IMR-90 (cell line): Measurements from ENCODE around the gene KRI1.

Experiments
- BHLHE40 ChIP-seq: fragments of 150-350 bp; IDR thresholded peaks from 2 replicates; pipeline ENCODE4 v1.6.1; 2016; ENCODE audit warnings: mild to moderate bottlenecking, low read depth, low read length
- CEBPB ChIP-seq: IDR thresholded peaks from 2 replicates; pipeline ENCODE4 v1.6.1; 2012; ENCODE audit warnings: low read depth, low read length, improper control_type of control experiment
- CHD1 ChIP-seq: IDR thresholded peaks from 2 replicates; pipeline ENCODE4 v1.6.1; 2012; ENCODE audit warnings: low read depth, low read length, improper control_type of control experiment
- CTCF ChIP-seq: conservative IDR thresholded peaks from 2 replicates; pipeline ENCODE4 v1.5.1; 2012; ENCODE audit warnings: mild to moderate bottlenecking, low read depth, low read length, improper control_type of control experiment
- ELK1 ChIP-seq: fragments of 150-350 bp; IDR thresholded peaks from 2 replicates; pipeline ENCODE4 v1.6.1; 2016; ENCODE audit warnings: low read depth, mild to moderate bottlenecking, low read length, moderate library complexity, borderline replicate concordance
- FOS ChIP-seq: fragments of 150-350 bp; IDR thresholded peaks from 2 replicates; pipeline ENCODE4 v1.6.1; 2016; ENCODE audit warnings: low read depth, low read length
- MAFK ChIP-seq: IDR thresholded peaks from 2 replicates; pipeline ENCODE4 v1.6.1; 2012; ENCODE audit warnings: low read depth, low read length, improper control_type of control experiment
- MAZ ChIP-seq: IDR thresholded peaks from 2 replicates; pipeline ENCODE4 v1.6.1; 2012; ENCODE audit warnings: low read depth, mild to moderate bottlenecking, low read length, improper control_type of control experiment, moderate library complexity, borderline replicate concordance
- MXI1 ChIP-seq: IDR thresholded peaks from 2 replicates; pipeline ENCODE4 v1.6.1; 2012; ENCODE audit warnings: low read depth, mild to moderate bottlenecking, low read length, moderate library complexity, borderline replicate concordance
- POLR2A ChIP-seq: IDR thresholded peaks from 2 replicates; pipeline ENCODE4 v1.6.1; 2012; ENCODE audit warnings: mild to moderate bottlenecking, low read depth, low read length
- RAD21 ChIP-seq: IDR thresholded peaks from 2 replicates; pipeline ENCODE4 v1.6.1; 2012; ENCODE audit warnings: low read length, improper control_type of control experiment
- RCOR1 ChIP-seq: IDR thresholded peaks from 2 replicates; pipeline ENCODE4 v1.6.1; 2012; ENCODE audit warnings: mild to moderate bottlenecking, low read length, improper control_type of control experiment; ENCODE audit not compliant: insufficient replicate concordance
- RFX5 ChIP-seq: IDR thresholded peaks from 2 replicates; pipeline ENCODE4 v1.8.0; 2012; ENCODE audit warnings: low read depth, mild to moderate bottlenecking, low read length, moderate library complexity
- USF2 ChIP-seq: fragments of 150-350 bp; IDR thresholded peaks from 2 replicates; pipeline ENCODE4 v1.6.1; 2017; ENCODE audit warnings: mild to moderate bottlenecking, antibody characterized with exemption, low read length, low read depth

GRCh38 chr19:10580979-10581631 lies 15.3 kb upstream of the KRI1 start:
- TF ChIP-seq BHLHE40 = 0 out of 2 replicates have a peak, but pooled peaks have one; percentile 7
- TF ChIP-seq CTCF = peak; percentile 99
- no peak for TF ChIP-seq CEBPB
- TF ChIP-seq USF2 = peak; percentile 84
- TF ChIP-seq FOS = no peak
- TF ChIP-seq MXI1 = peak; percentile 53; the same call in 1 of the 2 replicates
- TF ChIP-seq POLR2A = peak; percentile 48; the same call in 1 of the 2 replicates
- TF ChIP-seq MAZ = peak; percentile 26; the same call in 1 of the 2 replicates
- no peak; the same call in 1 of the 2 replicates for TF ChIP-seq CHD1
- peak; percentile 99 for TF ChIP-seq RAD21
- no peak for TF ChIP-seq RFX5
- TF ChIP-seq RCOR1 = no peak
- TF ChIP-seq ELK1 = no peak
- TF ChIP-seq MAFK = no peak
